ENCODE results near the gene HELLS. TPM values are rescaled to one million over a fixed set of nuclear protein-coding genes. Genes with fewer than 3 reads are reported as not detected.
A peak's percentile ranks its signal among the peaks of the same experiment; 100 is the strongest.
"Not testable (repeated sequence)": the region's sequence is repeated elsewhere in the genome, so short reads cannot be mapped to it uniquely, and the experiment has no call there.

Gene HELLS
- total RNA-seq (19.4 TPM), polyA plus RNA-seq (ENCODE audit: insufficient read depth in 1 of 8, insufficient read length in 8 of 8, low replicate concordance in 1 of 8) (10 to 100 TPM in 2 of 8 donors, 1 to 10 TPM in 6; 5.7 to 12.2 (median 9.4) TPM)
- long read RNA-seq, donor 1 = 0 reads
- long read RNA-seq, donor 2 = 0 reads
- long read RNA-seq, donor 3 = 0 reads
- long read RNA-seq, donor 4 = 0 reads
- long read RNA-seq, donor 5, partial matches to known transcripts = 0 of 2 reads
- long read RNA-seq, donor 5, other reads (novel, unspliced or antisense) = 0 of 2 reads
- long read RNA-seq, donor 6, partial matches to known transcripts = 0 of 1 reads
- long read RNA-seq, donor 6, other reads (novel, unspliced or antisense) = 0 of 1 reads
- long read RNA-seq, donor 7, partial matches to known transcripts = 0 of 1 reads
- long read RNA-seq, donor 7, other reads (novel, unspliced or antisense) = 0 of 1 reads
- long read RNA-seq, donor 8, partial matches to known transcripts = 0 of 1 reads
- long read RNA-seq, donor 8, other reads (novel, unspliced or antisense) = 0 of 1 reads
- long read RNA-seq, donor 9 = 0 reads
- long read RNA-seq, donor 10, partial matches to known transcripts = 0 of 1 reads
- long read RNA-seq, donor 10, other reads (novel, unspliced or antisense) = 0 of 1 reads
- long read RNA-seq, donor 11 = 0 reads

- under 1% methylated on average over 44 of the region's 48 CpGs for WGBS (ENCODE audit: insufficient coverage)
These were observed at the start of gene HELLS for GRCh38 chr10:94545391-94546048. Gene HELLS, plus strand, starts transcription at chr10:94545788. Its CDS starts 134 bp downstream, at chr10:94545922.

GRCh38 chr10:94496010-94496409 lies 49.6 kb upstream of the HELLS start:
- H3K27ac ChIP-seq (ENCODE audit: low read length) = no peak overlapping the region
- no peaks in the 10 kb centered on the region for H3K9me3 ChIP-seq (replicated peaks; ENCODE audit: control insufficient read depth, low read depth, low read length)
- 81% methylated on average over 3 of the region's 4 CpGs for WGBS (ENCODE audit: insufficient coverage)
- no peaks in the 10 kb centered on the region for H3K27me3 ChIP-seq (ENCODE audit: control insufficient read depth, insufficient read depth, low read length)
- no peak overlapping the region for H3K4me3 ChIP-seq (ENCODE audit: low read length)
- H3K4me1 ChIP-seq (ENCODE audit: control insufficient read depth, insufficient read depth, low read length) = no peaks in the 10 kb centered on the region
- H3K36me3 ChIP-seq (ENCODE audit: control insufficient read depth, insufficient read depth, low read length) = peaks cover under 1% of the 10 kb centered on the region
- no peak for DNase-seq

More at GRCh38 chr10:94545391-94546048, at the start of gene HELLS:
- Histone ChIP-seq H3K4me1 (ENCODE audit: control insufficient read depth, insufficient read depth, low read length) (peaks cover 3% of the 10 kb centered on the region), H3K36me3 (ENCODE audit: control insufficient read depth, insufficient read depth, low read length) (no peaks in the 10 kb centered on the region), H3K9me3 (replicated peaks; ENCODE audit: control insufficient read depth, low read depth, low read length) (no peaks in the 10 kb centered on the region), H3K4me3 (ENCODE audit: low read length) (peak within 1 kb of the TSS; percentile 94), H3K27ac (ENCODE audit: low read length) (peak within 1 kb of the TSS; percentile 94), H3K27me3 (ENCODE audit: control insufficient read depth, insufficient read depth, low read length) (peaks cover 2% of the 10 kb centered on the region)
- peak; percentile 95 for DNase-seq

GRCh38 chr10:94496646-94497045 lies 48.9 kb upstream of the HELLS start:
- Histone ChIP-seq H3K27me3 (ENCODE audit: control insufficient read depth, insufficient read depth, low read length) (no peaks in the 10 kb centered on the region), H3K4me1 (ENCODE audit: control insufficient read depth, insufficient read depth, low read length) (no peaks in the 10 kb centered on the region), H3K36me3 (ENCODE audit: control insufficient read depth, insufficient read depth, low read length) (peaks cover 3% of the 10 kb centered on the region), H3K4me3 (ENCODE audit: low read length) (no peak overlapping the region), H3K27ac (ENCODE audit: low read length) (no peak overlapping the region), H3K9me3 (replicated peaks; ENCODE audit: control insufficient read depth, low read depth, low read length) (no peaks in the 10 kb centered on the region)
- no peak for DNase-seq
- no CpG with 5 or more reads among the region's 3 CpGs for WGBS (ENCODE audit: insufficient coverage)

- Histone ChIP-seq H3K9me3 (replicated peaks; ENCODE audit: control insufficient read depth, low read depth, low read length) (no peaks in the 10 kb centered on the region), H3K27me3 (ENCODE audit: control insufficient read depth, insufficient read depth, low read length) (no peaks in the 10 kb centered on the region), H3K36me3 (ENCODE audit: control insufficient read depth, insufficient read depth, low read length) (peaks cover 3% of the 10 kb centered on the region), H3K4me1 (ENCODE audit: control insufficient read depth, insufficient read depth, low read length) (no peaks in the 10 kb centered on the region), H3K4me3 (ENCODE audit: low read length) (no peak overlapping the region), H3K27ac (ENCODE audit: low read length) (no peak overlapping the region)
- WGBS (ENCODE audit: insufficient coverage) = no CpG with 5 or more reads among the region's 5 CpGs
- DNase-seq = peak; percentile 8
These were observed 45.5 kb upstream of the HELLS start for GRCh38 chr10:94500063-94500462.

GRCh38 chr10:94521276-94522250 lies 24.0 kb upstream of the HELLS start:
- WGBS (ENCODE audit: insufficient coverage) = no CpG with 5 or more reads among the region's 5 CpGs
- Histone ChIP-seq H3K27me3 (ENCODE audit: control insufficient read depth, insufficient read depth, low read length) (no peaks in the 10 kb centered on the region), H3K36me3 (ENCODE audit: control insufficient read depth, insufficient read depth, low read length) (no peaks in the 10 kb centered on the region)

GRCh38 chr10:94524146-94524545 lies 21.4 kb upstream of the HELLS start:
- no peak overlapping the region for H3K4me3 ChIP-seq (ENCODE audit: low read length)
- no peaks in the 10 kb centered on the region for H3K36me3 ChIP-seq (ENCODE audit: control insufficient read depth, insufficient read depth, low read length)
- no peaks in the 10 kb centered on the region for H3K27me3 ChIP-seq (ENCODE audit: control insufficient read depth, insufficient read depth, low read length)
- H3K4me1 ChIP-seq (ENCODE audit: control insufficient read depth, insufficient read depth, low read length) = no peaks in the 10 kb centered on the region
- DNase-seq = no peak
- WGBS (ENCODE audit: insufficient coverage) = 100% methylated on average over 4 of the region's 7 CpGs
- H3K27ac ChIP-seq (ENCODE audit: low read length) = no peak overlapping the region
- H3K9me3 ChIP-seq (replicated peaks; ENCODE audit: control insufficient read depth, low read depth, low read length) = no peaks in the 10 kb centered on the region

More at GRCh38 chr10:94521276-94522250, 24.0 kb upstream of the HELLS start:
- H3K4me1 ChIP-seq (ENCODE audit: control insufficient read depth, insufficient read depth, low read length) = no peaks in the 10 kb centered on the region
- no peak for DNase-seq
- no peaks in the 10 kb centered on the region for H3K9me3 ChIP-seq (replicated peaks; ENCODE audit: control insufficient read depth, low read depth, low read length)
- no peak overlapping the region for H3K27ac ChIP-seq (ENCODE audit: low read length)
- no peak overlapping the region for H3K4me3 ChIP-seq (ENCODE audit: low read length)

GRCh38 chr10:94524711-94525110 lies 20.9 kb upstream of the HELLS start:
- no peak for DNase-seq
- no CpG with 5 or more reads among the region's 5 CpGs for WGBS (ENCODE audit: insufficient coverage)
- H3K9me3 ChIP-seq (replicated peaks; ENCODE audit: control insufficient read depth, low read depth, low read length) = no peaks in the 10 kb centered on the region
- no peak overlapping the region for H3K27ac ChIP-seq (ENCODE audit: low read length)
- no peaks in the 10 kb centered on the region for H3K4me1 ChIP-seq (ENCODE audit: control insufficient read depth, insufficient read depth, low read length)
- H3K36me3 ChIP-seq (ENCODE audit: control insufficient read depth, insufficient read depth, low read length) = no peaks in the 10 kb centered on the region
- no peaks in the 10 kb centered on the region for H3K27me3 ChIP-seq (ENCODE audit: control insufficient read depth, insufficient read depth, low read length)
- H3K4me3 ChIP-seq (ENCODE audit: low read length) = no peak overlapping the region

- not testable (repeated sequence) for H3K4me3 ChIP-seq (ENCODE audit: low read length); H3K9me3 ChIP-seq (replicated peaks; ENCODE audit: control insufficient read depth, low read depth, low read length); H3K4me1 ChIP-seq (ENCODE audit: control insufficient read depth, insufficient read depth, low read length); DNase-seq; H3K27ac ChIP-seq (ENCODE audit: low read length); H3K27me3 ChIP-seq (ENCODE audit: control insufficient read depth, insufficient read depth, low read length); H3K36me3 ChIP-seq (ENCODE audit: control insufficient read depth, insufficient read depth, low read length)
These were observed 14.0 kb upstream of the HELLS start for GRCh38 chr10:94531550-94531949.

GRCh38 chr10:94533027-94533426 lies 12.6 kb upstream of the HELLS start:
- Histone ChIP-seq H3K4me3 (ENCODE audit: low read length) (no peak overlapping the region), H3K27me3 (ENCODE audit: control insufficient read depth, insufficient read depth, low read length) (no peaks in the 10 kb centered on the region), H3K36me3 (ENCODE audit: control insufficient read depth, insufficient read depth, low read length) (peaks cover 5% of the 10 kb centered on the region), H3K27ac (ENCODE audit: low read length) (no peak overlapping the region), H3K9me3 (replicated peaks; ENCODE audit: control insufficient read depth, low read depth, low read length) (no peaks in the 10 kb centered on the region), H3K4me1 (ENCODE audit: control insufficient read depth, insufficient read depth, low read length) (no peaks in the 10 kb centered on the region)
- WGBS (ENCODE audit: insufficient coverage) = no CpG with 5 or more reads among the region's 1 CpG
- no peak for DNase-seq

All from muscle of leg (tissue), 16 donors.